GM12878 (cell line): ENCODE data around the gene PNISR. TPM values are rescaled to one million over a fixed set of nuclear protein-coding genes. Genes with fewer than 3 reads are reported as not detected.
A peak's percentile ranks its signal among the peaks of the same experiment; 100 is the strongest.

Source experiments
- ATAC-seq: fragments of 200-7000 bp; cut with Tn5 transposase; 3 replicates; pipeline ENCODE4 v1.9.1; 2020; ENCODE audit warnings: mild to moderate bottlenecking, moderate library complexity
- BruUV-seq: library from RNA; stranded (reverse); fragments of 400-500 nt; replicated peaks from 2 replicates; lab custom pipeline; 2021; lab: Mats Ljungman, UMichigan
- CTCF ChIA-PET: fragments of 300-600 bp; sonication (Branson Sonifier 250); formaldehyde crosslinking; extraction: SDS; loops from one replicate; lab custom pipeline; 2021; ENCODE audit warnings: inconsistent platforms; lab: Yijun Ruan, JAX
- POLR2A ChIA-PET: fragments of 350-600 bp; formaldehyde crosslinking; extraction: SDS; loops from one replicate; lab custom pipeline; 2021; ENCODE audit warnings: inconsistent platforms; lab: Charles Lee
- RAD21 ChIA-PET: fragments of 300-600 bp; sonication (Branson Sonifier 250); formaldehyde crosslinking; loops from one replicate; lab custom pipeline; 2023; ENCODE audit warnings: antibody characterized with exemption; ENCODE audit not compliant: unreplicated experiment; lab: Charles Lee
- SMC1A ChIA-PET: fragments of 300-600 bp; sonication (Branson Sonifier 250); formaldehyde crosslinking; loops from one replicate; lab custom pipeline; 2023; ENCODE audit not compliant: unreplicated experiment, uncharacterized antibody; lab: Charles Lee
- DNase-seq: peaks from one replicate; pipeline ENCODE4 v3.0.0-alpha.2; 2011; ENCODE audit warnings: low read depth, low spot score
- FAIRE-seq: peaks from 3 replicates; lab custom pipeline; 2011; peaks lifted over from hg19 to GRCh38; lab: Jason Lieb, UNC
- H2AFZ ChIP-seq: 2 replicates; pipeline ENCODE4 v1.6.0; 2011; ENCODE audit warnings: low read depth, low read length, control low read depth; ENCODE audit not compliant: control insufficient read depth
- H3K27ac ChIP-seq: 2 replicates; pipeline ENCODE4 v1.5.1; 2011; ENCODE audit warnings: control low read depth; ENCODE audit not compliant: control insufficient read depth, insufficient read depth
- H3K27me3 ChIP-seq, 2 experiments: replicated peaks in 1 of 2; 2 replicates each; pipeline versions ENCODE4 v1.6.0 to v1.6.1; 2011; ENCODE audit warnings: low read length in 1 of 2; ENCODE audit not compliant: control insufficient read depth in 2 of 2, insufficient read depth in 2 of 2
- H3K36me3 ChIP-seq, 2 experiments: 2 replicates each; pipeline ENCODE4 v1.5.1; 2011; ENCODE audit warnings: low read length in 1 of 2; ENCODE audit not compliant: control insufficient read depth in 2 of 2, insufficient read depth in 2 of 2
- H3K4me1 ChIP-seq: 2 replicates; pipeline ENCODE4 v1.6.1; 2011; ENCODE audit warnings: mild to moderate bottlenecking, low read length, moderate library complexity, mixed read lengths; ENCODE audit not compliant: control insufficient read depth, insufficient read depth
- H3K4me2 ChIP-seq: 2 replicates; pipeline ENCODE4 v1.6.0; 2011; ENCODE audit warnings: control low read depth; ENCODE audit not compliant: control insufficient read depth, insufficient read depth
- H3K4me3 ChIP-seq: fragments of 200-600 bp; sonication (generic); 2 replicates; pipeline ENCODE4 v1.5.1; 2016
- H3K79me2 ChIP-seq: 2 replicates; pipeline ENCODE4 v1.6.0; 2011; ENCODE audit warnings: low read length; ENCODE audit not compliant: control insufficient read depth, insufficient read depth
- H3K9ac ChIP-seq: 2 replicates; pipeline ENCODE4 v1.8.0; 2011; ENCODE audit warnings: low read length, control low read depth, mixed read lengths; ENCODE audit not compliant: control insufficient read depth, insufficient read depth
- H3K9me3 ChIP-seq: replicated peaks from 3 replicates; pipeline ENCODE4 v1.5.1; 2011; ENCODE audit warnings: mild to moderate bottlenecking, low read length; ENCODE audit not compliant: control insufficient read depth, insufficient read depth
- H4K20me1 ChIP-seq: 2 replicates; pipeline ENCODE4 v1.6.0; 2011; ENCODE audit not compliant: control insufficient read depth, insufficient read depth
- JUNB ChIP-seq: IDR thresholded peaks from 2 replicates; pipeline ENCODE4 v1.6.1; 2016; ENCODE audit warnings: antibody characterized with exemption, mild to moderate bottlenecking
- RAD21 ChIP-seq: IDR thresholded peaks from 2 replicates; pipeline ENCODE4 v1.6.1; 2011; ENCODE audit warnings: mild to moderate bottlenecking, low read depth, low read length, moderate library complexity; ENCODE audit not compliant: insufficient read depth
- STAT1 ChIP-seq: fragments of 450-650 bp; conservative IDR thresholded peaks from 2 replicates; pipeline ENCODE4 v1.6.1; 2014; ENCODE audit warnings: antibody characterized with exemption, mild to moderate bottlenecking
- ZNF274 ChIP-seq: IDR thresholded peaks from one replicate; pipeline ENCODE4 v1.8.0; 2011; ENCODE audit not compliant: insufficient read length, insufficient read depth
- ZNF622 ChIP-seq: fragments of 450-650 bp; IDR thresholded peaks from 2 replicates; pipeline ENCODE4 v1.6.1; 2017; ENCODE audit warnings: mild to moderate bottlenecking, inconsistent platforms
- WGBS: methylation state at CpG from one replicate; pipeline ENCODE4 v1.1.6; 2016; ENCODE audit warnings: low lambda C conversion rate; ENCODE audit not compliant: insufficient replicate concordance, insufficient coverage; ENCODE audit errors: missing lambda C conversion rate; 5-methylcytosine and 5-hydroxymethylcytosine counted together
- in situ Hi-C: fragments of 300-500 bp; cut with MboI; formaldehyde crosslinking; loops from 9 replicates; pipeline ENCODE4 v1.14.3; 2018; ENCODE audit warnings: mixed read lengths
- intact Hi-C: fragments of 100-400 bp; cut with micrococcal nuclease; formaldehyde crosslinking; loops from one replicate; pipeline ENCODE4 v1.14.2; 2022; ENCODE audit not compliant: unreplicated experiment
- polyA plus RNA-seq, 11 experiments: library from polyadenylated mRNA; depleted of rRNA in 4 of 11; unstranded in 6 of 11; stranded (reverse) in 5 of 11; fragments of >200 nt; fragmentation: Nextera tagmentation in 4 of 11; fragmentation: Illumina TruSeq in 1 of 11; extraction: Ambion mirVana in 4 of 11; extraction: Trizol in 1 of 11; gene quantifications; 1 replicate in 1 of 11; 2 replicates in 10 of 11; pipeline versions ENCODE4 v1.2.1 to v1.2.3, GENCODE V29; 2011 to 2016; ENCODE audit warnings: inconsistent platforms in 2 of 11, missing spikeins in 2 of 11, low read depth in 1 of 11
- total RNA-seq, 4 experiments: library from RNA; depleted of rRNA in 3 of 4; stranded (reverse); fragments of >200 nt in 3 of 4; fragmentation: Illumina TruSeq in 1 of 4; extraction: Trizol in 1 of 4; gene quantifications; 2 replicates each; pipeline versions ENCODE4 v1.2.1 to v1.2.3, GENCODE V29; 2013 to 2021
- TF ChIP-seq, protein P1 (sequence below): IDR thresholded peaks from 2 replicates; pipeline ENCODE4 v1.6.1; 2011; ENCODE audit warnings: borderline replicate concordance, low read depth, mild to moderate bottlenecking, moderate library complexity, low read length; ENCODE audit not compliant: insufficient read depth, poor library complexity, severe bottlenecking

The PNISR gene
- total and polyA plus RNA-seq, 10 of the 15 experiments (the other 5 are each of a cell fraction or from before 2014, with no cell fraction given): 79.1 to 180 (median 105) TPM

DNA sequence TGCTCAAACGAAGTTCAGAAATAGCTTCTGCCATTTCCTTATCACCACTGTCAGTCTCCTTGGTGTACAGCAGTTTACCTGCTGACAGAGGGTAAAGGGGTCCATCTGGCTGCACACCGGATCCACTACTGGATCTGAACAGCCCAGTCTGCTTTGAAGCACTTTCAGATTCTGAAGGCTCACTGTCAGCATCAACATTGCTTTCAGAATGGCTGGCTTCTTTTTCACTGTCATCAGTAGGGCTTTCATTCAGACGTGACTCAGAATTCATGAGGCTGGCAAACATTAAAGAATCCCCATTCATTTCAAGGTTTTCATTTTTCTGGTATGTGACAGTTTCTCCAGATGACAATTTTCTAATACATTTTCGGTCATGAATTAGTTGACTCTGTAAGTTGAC lies 21.0 kb upstream of the PNISR start:
- intact Hi-C loops: no loop called here
- no peaks in the 10 kb centered on the region for H3K27me3 ChIP-seq
- peak; percentile 27 for ATAC-seq
- TF ChIP-seq JUNB (0 out of 2 replicates have a peak, but pooled peaks have one; percentile 21), ZNF274 (no peak), RAD21 (peak; percentile 23; the same call in 1 of the 2 replicates), STAT1 (no peak), ZNF622 (no peak)
- TF ChIP-seq, protein P1, sequence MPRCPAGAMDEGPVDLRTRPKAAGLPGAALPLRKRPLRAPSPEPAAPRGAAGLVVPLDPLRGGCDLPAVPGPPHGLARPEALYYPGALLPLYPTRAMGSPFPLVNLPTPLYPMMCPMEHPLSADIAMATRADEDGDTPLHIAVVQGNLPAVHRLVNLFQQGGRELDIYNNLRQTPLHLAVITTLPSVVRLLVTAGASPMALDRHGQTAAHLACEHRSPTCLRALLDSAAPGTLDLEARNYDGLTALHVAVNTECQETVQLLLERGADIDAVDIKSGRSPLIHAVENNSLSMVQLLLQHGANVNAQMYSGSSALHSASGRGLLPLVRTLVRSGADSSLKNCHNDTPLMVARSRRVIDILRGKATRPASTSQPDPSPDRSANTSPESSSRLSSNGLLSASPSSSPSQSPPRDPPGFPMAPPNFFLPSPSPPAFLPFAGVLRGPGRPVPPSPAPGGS: no peak
- no peaks in the 10 kb centered on the region for H3K79me2 ChIP-seq
- ChIA-PET RAD21 (no interaction called here), POLR2A (interaction anchor here (0.5 kb wide), 1 partner anchor 20 kb away, joined by 5 read pairs; no protein-coding TSS in a partner anchor), SMC1A (no interaction called here), CTCF (interaction anchor here (1.5 kb wide), 1 partner anchor 12 kb away, joined by 6 read pairs; no protein-coding TSS in a partner anchor)
- DNase-seq: no peak
- H3K9me3 ChIP-seq: no peaks in the 10 kb centered on the region
- H3K4me2 ChIP-seq: no peak overlapping the region
- no peak overlapping the region for H2AFZ ChIP-seq
- in situ Hi-C loops: no loop called here
- no peak overlapping the region for H3K27ac ChIP-seq
- no peak overlapping the region for H3K9ac ChIP-seq
- 12% methylated on average over 4 of the region's 4 CpGs for WGBS
- FAIRE-seq: peak; percentile 23
- H3K4me1 ChIP-seq: no peaks in the 10 kb centered on the region
- no peaks in the 10 kb centered on the region for H4K20me1 ChIP-seq
- no TSS peak for BruUV-seq
- H3K36me3 ChIP-seq: no peaks in the 10 kb centered on the region
- H3K4me3 ChIP-seq: no peak overlapping the region
